Mesothelial cell of epicardium (in vitro differentiated cells): ENCODE results near the gene CHORDC1. TPM values are rescaled to one million over a fixed set of nuclear protein-coding genes. Genes with fewer than 3 reads are reported as not detected.

Source experiments
- DNase-seq, 2 experiments: peaks; one replicate each; pipeline ENCODE4 v3.0.0; 2021; ENCODE audit warnings: low spot score in 2 of 2; ENCODE audit not compliant: unreplicated experiment in 2 of 2
- H3K27ac Mint-ChIP-seq: 2 replicates; pipeline ENCODE4 v1.8.0; 2021; ENCODE audit warnings: mixed read lengths
- H3K27me3 Mint-ChIP-seq: 2 replicates; pipeline ENCODE4 v1.8.0; 2021; ENCODE audit warnings: low read depth, mixed read lengths
- H3K36me3 Mint-ChIP-seq: 2 replicates; pipeline ENCODE4 v1.8.0; 2021; ENCODE audit warnings: mixed read lengths
- H3K4me1 Mint-ChIP-seq: 2 replicates; pipeline ENCODE4 v1.8.0; 2021; ENCODE audit warnings: mixed read lengths
- H3K4me3 Mint-ChIP-seq: 2 replicates; pipeline ENCODE4 v1.8.0; 2021; ENCODE audit warnings: mild to moderate bottlenecking, moderate library complexity, mixed read lengths
- H3K9me3 Mint-ChIP-seq: 2 replicates; pipeline ENCODE4 v1.8.0; 2021; ENCODE audit warnings: mixed read lengths
- CTCF ChIP-seq: fragments of 200-600 bp; sonication (generic); IDR thresholded peaks from one replicate; pipeline ENCODE4 v1.5.0; 2021; ENCODE audit warnings: antibody characterized with exemption; ENCODE audit not compliant: unreplicated experiment
- total RNA-seq: library from RNA; stranded (reverse); gene quantifications from 3 replicates; pipeline ENCODE4 v1.2.1, GENCODE V29; 2021

Gene CHORDC1
- total RNA-seq = 43.4 to 45.8 TPM (median 44.9 TPM) in 3 replicates

DNA sequence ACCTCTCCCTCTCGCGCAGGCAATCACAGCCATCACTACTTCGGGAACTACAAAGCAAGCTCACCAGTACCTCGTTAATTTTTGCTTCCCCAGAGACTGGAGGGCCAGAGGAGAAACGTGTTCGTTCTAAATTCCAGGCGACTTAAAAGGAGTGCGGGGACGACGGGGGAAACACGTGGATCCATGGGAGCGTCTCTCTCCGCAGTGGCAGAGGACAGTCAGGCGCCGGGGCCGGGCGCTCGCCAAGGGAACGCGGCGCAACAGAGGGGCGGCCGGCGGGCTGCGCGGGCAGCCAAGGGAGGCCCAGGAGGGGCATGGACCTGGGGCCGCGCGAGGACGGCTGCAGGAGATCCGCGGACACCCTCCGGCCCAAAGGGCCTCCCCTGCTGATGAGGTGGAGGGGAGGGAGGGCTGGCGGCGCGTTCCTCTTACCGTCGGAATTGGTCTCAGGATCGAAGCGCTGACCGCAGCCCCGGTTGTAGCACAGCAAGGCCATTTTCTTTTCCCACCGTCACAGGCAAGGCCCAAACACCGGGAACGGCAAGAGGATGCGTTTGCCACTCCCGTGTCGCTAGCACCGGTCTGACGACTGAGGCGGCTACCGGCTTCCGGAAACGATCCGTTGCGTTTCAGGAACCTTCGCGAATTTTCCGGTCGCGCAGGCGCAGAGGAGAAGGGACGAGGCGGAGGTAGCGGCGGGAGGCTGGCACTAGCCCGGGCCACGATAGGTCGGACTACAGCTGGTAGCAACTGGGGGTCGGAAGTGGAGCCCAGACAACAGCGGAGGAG lies at the start of gene CHORDC1:
Gene CHORDC1, minus strand, starts transcription at position 591 of the 789 bp plus-strand sequence. Its CDS starts 95 bp downstream, at position 496.
- no peaks in the 10 kb centered on the region for H3K27me3 Mint-ChIP-seq
- H3K27ac Mint-ChIP-seq = peak within 1 kb of the TSS; percentile 97
- no peak for TF ChIP-seq CTCF
- DNase-seq = peak; percentile 66 to 87
- peak within 1 kb of the TSS; percentile 97 for H3K4me3 Mint-ChIP-seq
- H3K9me3 Mint-ChIP-seq = no peaks in the 10 kb centered on the region
- H3K36me3 Mint-ChIP-seq = peaks cover 7% of the 10 kb centered on the region
- peaks cover 37% of the 10 kb centered on the region for H3K4me1 Mint-ChIP-seq

DNA sequence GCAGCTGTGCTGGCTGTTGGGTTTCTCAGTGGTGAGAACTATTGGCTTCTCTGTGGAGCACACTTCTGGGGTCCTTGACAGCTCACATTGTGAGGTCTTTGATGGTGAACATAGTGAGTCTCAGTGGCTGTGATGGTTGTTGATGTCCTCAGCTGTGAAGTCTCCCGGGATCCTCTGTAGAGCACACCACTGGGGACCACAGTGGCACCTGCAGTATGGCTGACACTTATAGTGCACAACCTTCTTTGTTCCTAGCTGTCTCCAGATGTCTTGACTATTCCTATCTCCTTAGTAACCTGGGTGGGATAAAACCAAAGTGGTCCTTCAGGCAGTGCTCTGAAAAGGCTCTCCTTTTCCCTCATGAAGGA lies 34.3 kb upstream of the CHORDC1 start:
- Mint-ChIP-seq H3K4me3 (no peak overlapping the region), H3K36me3 (peaks cover 2% of the 10 kb centered on the region), H3K4me1 (no peaks in the 10 kb centered on the region), H3K27me3 (peaks cover 3% of the 10 kb centered on the region), H3K9me3 (peaks cover 9% of the 10 kb centered on the region), H3K27ac (no peak overlapping the region)
- no peak for DNase-seq
- no peak for TF ChIP-seq CTCF

GRCh38 chr11:90256404-90257157 lies 33.7 kb upstream of the CHORDC1 start:
- no peaks in the 10 kb centered on the region for H3K4me1 Mint-ChIP-seq
- peaks cover 3% of the 10 kb centered on the region for H3K27me3 Mint-ChIP-seq
- TF ChIP-seq CTCF = no peak
- no peak overlapping the region for H3K4me3 Mint-ChIP-seq
- H3K36me3 Mint-ChIP-seq = peaks cover 2% of the 10 kb centered on the region
- peaks cover 9% of the 10 kb centered on the region for H3K9me3 Mint-ChIP-seq
- H3K27ac Mint-ChIP-seq = no peak overlapping the region
- no peak for DNase-seq

DNA sequence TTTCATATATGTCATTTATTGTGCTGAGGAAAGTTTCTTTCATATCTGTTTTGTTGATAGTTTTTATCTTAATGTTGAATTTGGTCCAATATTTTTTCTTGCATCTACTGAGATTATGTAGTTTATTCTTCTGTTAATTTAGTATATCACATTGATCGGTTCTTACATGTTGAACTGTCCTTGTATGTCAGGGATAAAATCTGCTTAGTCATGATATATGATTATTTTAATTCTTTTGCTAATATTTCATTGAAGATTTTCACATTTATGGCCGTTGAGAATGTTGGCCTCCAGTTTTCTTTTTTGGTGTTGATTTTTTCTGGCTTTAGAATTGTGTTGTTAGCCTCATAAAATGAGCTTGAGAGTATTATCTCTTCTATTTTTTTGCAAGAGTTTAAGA lies 31.2 kb upstream of the CHORDC1 start:
- DNase-seq = no peak
- Mint-ChIP-seq H3K4me3 (no peak overlapping the region), H3K27ac (no peak overlapping the region), H3K27me3 (peaks cover 3% of the 10 kb centered on the region), H3K36me3 (peaks cover 2% of the 10 kb centered on the region), H3K4me1 (peaks cover 1% of the 10 kb centered on the region), H3K9me3 (peaks cover 9% of the 10 kb centered on the region)
- no peak for TF ChIP-seq CTCF

GRCh38 chr11:90252053-90252452 lies 29.2 kb upstream of the CHORDC1 start:
- TF ChIP-seq CTCF = no peak
- Mint-ChIP-seq H3K9me3 (peaks cover 9% of the 10 kb centered on the region), H3K36me3 (peaks cover 2% of the 10 kb centered on the region), H3K27ac (no peak overlapping the region), H3K4me3 (no peak overlapping the region), H3K27me3 (peaks cover 3% of the 10 kb centered on the region), H3K4me1 (peaks cover 1% of the 10 kb centered on the region)
- no peak for DNase-seq
